GM23248 (cell line): ENCODE results near the gene SLC7A11.

ENCODE experiments used
- EZH2 ChIP-seq: fragments of 200-600 bp; sonication (generic); IDR thresholded peaks from 2 replicates; pipeline ENCODE4 v1.6.1; 2018; ENCODE audit warnings: antibody characterized with exemption, mild to moderate bottlenecking; ENCODE audit not compliant: insufficient read depth, poor library complexity, severe bottlenecking
- EZH2phosphoT487 ChIP-seq: fragments of 200-600 bp; sonication (generic); IDR thresholded peaks from 2 replicates; pipeline ENCODE4 v1.6.1; 2018; ENCODE audit warnings: antibody characterized with exemption, moderate library complexity, mild to moderate bottlenecking, low read depth; ENCODE audit not compliant: insufficient read depth

GRCh38 chr4:138290805-138291204 lies 48.7 kb upstream of the SLC7A11 start:
- TF ChIP-seq EZH2: no peak
- TF ChIP-seq EZH2phosphoT487: no peak
